SK-N-MC (cell line): ENCODE data around the gene SH3RF1.

Experiments
- EZH2 ChIP-seq: fragments of 200-600 bp; sonication (generic); IDR thresholded peaks from one replicate; pipeline ENCODE4 v1.6.1; 2017; ENCODE audit warnings: antibody characterized with exemption
- POLR2AphosphoS5 ChIP-seq: IDR thresholded peaks from 2 replicates; pipeline ENCODE4 v1.6.1; 2012; ENCODE audit warnings: mild to moderate bottlenecking, low read depth, low read length, borderline replicate concordance

- TF ChIP-seq POLR2AphosphoS5 (no peak), EZH2 (no peak)
These were observed 174.5 kb downstream of the SH3RF1 start for GRCh38 chr4:169096221-169096620.
